Measurements from ENCODE around the gene EOLA1.
"Not testable (repeated sequence)": the region's sequence is repeated elsewhere in the genome, so short reads cannot be mapped to it uniquely, and the experiment has no call there.

The EOLA1 gene

DNA sequence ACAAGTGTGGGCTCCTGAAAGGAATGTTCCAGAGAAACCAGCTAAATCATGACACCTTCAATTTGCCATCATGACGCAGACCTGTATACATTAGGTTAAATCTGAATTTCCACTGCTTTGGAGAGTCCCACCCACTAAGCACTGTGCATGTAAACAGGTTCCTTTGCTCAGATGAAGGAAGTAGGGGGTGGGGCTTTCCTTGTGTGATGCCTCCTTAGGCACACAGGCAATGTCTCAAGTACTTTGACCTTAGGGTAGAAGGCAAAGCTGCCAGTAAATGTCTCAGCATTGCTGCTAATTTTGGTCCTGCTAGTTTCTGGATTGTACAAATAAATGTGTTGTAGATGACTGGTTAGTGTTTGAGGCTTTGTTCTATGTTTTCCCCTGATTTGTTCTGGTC lies 6.2 kb downstream of the EOLA1 start:
- not testable (repeated sequence) for DNase-seq

- not testable (repeated sequence) for DNase-seq
Measured at GRCh38 chrX:149547782-149548181, 7.0 kb downstream of the EOLA1 start.

DNA sequence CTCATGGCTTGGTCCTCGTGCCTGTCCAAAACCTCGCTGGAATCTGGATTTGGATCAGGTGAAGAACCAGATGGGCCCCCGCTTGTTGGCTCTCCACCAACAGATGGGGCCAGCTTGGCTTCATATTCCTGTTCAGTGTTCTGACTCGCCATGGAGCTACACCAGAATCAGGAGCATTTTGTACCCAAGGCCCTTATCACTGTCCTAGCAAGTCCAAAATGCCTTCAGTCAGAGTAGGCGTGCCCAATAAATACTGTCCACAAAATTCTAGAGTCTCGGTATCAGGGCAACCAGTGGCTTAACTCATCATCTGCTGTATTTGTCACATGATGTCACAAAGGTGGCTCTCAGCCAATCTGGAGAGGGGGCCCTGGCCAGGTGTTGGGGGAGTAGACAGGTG lies 8.9 kb downstream of the EOLA1 start, which contains the start of gene HSFX3:
Gene HSFX3 (minus strand): TSS at position 224 of the 400 bp plus-strand sequence. CDS start 72 bp downstream, at position 152.
- not testable (repeated sequence) for DNase-seq

GRCh38 chrX:149550454-149550853 lies 9.6 kb downstream of the EOLA1 start:
- not testable (repeated sequence) for DNase-seq

DNA sequence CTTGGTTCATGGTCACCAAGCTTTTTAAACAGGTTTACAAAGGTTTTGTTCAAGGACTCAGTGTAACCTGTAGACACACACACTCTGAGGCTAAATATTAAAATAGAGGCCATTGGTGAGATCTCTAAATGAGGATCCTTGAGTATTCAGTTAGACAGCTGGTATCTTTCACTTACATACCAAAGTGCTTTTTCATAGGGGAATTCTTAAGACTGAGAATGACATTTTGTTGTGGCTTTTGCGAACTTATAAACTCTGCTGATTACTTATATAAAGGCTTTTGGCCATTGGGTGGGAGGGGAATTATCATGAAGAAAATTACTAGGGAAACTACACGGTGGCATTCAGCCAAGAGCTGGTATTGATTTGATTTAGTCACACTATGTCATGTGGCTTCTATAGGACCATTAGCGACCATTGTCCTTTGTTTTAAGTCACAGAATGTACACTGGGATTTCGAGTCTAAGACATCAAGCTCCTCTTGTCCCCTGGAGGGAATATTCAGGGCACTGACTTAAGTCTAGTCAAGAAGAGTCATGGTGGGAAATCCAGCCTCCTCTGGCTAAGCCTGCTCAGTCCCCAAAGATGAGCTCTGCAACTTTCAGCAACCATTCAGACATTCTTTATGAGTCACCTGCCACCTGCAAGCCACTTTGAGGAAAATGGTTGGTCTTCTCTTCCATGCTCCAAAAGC lies 10.6 kb downstream of the EOLA1 start:
- DNase-seq, result not testable (repeated sequence)

GRCh38 chrX:149551939-149552248 lies 11.1 kb downstream of the EOLA1 start:
- DNase-seq, result not testable (repeated sequence)

- DNase-seq, result not testable (repeated sequence)
Measured at GRCh38 chrX:149555251-149555650, 14.4 kb downstream of the EOLA1 start.

DNA sequence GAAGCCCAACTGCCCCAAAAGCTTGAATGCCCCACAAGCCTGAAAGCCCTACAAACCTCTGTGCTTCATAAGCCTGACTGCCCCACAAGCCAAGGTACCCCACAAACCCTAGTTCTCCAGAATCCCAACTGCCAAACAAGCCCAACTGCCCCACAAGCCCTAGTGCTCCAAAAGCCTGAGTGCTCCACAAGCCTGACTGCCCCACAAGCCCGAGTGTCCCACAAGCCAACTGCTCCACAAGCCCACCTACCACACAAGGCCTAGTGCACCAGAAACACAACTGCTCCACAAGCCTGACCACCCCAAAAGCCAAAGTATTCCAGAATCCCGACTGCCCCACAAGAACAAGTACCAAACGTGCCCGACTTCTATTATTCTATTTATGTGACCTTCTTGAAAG lies 22.5 kb downstream of the EOLA1 start:
- no peak for DNase-seq

DNA sequence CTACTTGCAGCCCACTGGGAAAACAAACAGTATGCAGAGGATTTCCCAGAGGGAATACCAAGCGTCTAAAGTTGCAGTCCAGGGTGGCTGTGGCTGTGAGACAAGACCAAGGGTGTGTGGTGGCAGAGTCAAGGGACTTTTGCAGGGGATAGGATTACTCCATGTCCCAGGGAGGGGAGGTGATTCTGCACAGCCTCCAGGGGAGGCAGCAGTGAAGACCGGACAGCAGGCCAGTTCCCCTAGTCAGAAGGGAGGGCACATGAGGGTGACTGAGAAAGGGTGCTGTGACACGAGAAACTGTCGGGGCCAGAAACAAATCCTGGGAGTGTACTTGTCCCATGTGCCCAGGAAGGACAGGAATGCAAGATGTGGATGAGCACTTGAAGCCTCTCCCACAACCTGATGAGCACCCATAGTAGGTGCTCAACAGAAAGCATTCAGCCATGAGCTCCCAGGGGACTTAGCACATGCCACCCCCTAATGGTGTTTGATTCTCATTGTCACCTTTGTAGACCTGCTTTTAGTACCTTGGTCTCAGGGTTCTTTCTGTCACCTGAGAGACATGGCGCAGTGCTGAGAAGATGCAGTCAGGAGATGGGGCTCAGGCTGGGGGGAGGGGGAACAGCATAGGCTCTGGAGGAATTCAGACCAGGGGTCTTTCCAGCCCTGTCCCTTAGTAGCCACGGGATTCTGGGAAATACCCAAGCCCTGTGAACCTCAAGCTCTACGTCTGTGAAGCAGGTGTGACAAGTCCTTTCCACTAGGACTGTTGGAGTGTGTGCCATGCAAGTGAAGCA lies 27.0 kb downstream of the EOLA1 start:
- no peak for DNase-seq

- no peak for DNase-seq
Measured at GRCh38 chrX:149568701-149569296, 28.0 kb downstream of the EOLA1 start.

- no peak for DNase-seq
Measured at GRCh38 chrX:149569770-149570169, 29.0 kb downstream of the EOLA1 start.

- DNase-seq, result no peak
Measured at GRCh38 chrX:149570668-149571067, 29.9 kb downstream of the EOLA1 start.

DNA sequence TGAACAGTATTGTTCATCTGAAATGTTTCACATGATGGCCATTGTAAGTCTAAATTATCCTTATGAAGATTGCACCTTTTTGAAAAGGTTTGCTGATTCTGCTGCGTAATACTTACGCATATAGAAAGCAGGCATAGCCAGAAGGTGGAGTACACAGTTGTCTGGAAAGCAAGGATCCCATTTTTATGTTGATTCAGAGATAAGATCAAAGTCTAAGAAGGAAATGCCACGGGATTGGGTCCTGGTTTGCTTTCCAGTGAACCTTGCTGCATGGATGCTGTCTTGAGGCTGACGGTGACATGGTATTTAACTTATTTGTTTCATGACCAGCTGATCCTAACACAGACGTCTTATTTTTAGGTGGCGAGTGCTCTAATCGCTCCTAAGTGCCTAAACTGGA lies 31.0 kb downstream of the EOLA1 start:
- DNase-seq, result no peak

DNA sequence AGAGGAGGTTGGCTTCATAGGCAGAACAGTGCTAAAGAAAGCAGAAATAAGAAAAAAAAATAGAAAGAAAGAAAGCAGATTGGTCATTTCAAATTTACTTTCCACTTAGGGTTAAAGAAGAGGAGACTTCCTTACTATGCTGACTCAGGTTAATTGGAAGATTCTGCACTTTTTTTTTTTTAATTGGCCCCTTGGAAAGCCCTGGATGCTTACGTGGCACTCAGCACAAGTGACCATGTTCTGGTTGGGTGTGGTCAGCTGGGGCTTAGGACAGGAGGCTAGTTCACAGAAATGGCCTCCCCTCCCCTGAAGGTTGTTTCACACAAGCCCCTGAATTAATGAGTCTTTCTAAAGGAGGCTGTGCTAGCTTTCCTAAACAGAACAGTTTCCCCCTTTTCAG lies 31.9 kb downstream of the EOLA1 start:
- DNase-seq, result no peak

DNA sequence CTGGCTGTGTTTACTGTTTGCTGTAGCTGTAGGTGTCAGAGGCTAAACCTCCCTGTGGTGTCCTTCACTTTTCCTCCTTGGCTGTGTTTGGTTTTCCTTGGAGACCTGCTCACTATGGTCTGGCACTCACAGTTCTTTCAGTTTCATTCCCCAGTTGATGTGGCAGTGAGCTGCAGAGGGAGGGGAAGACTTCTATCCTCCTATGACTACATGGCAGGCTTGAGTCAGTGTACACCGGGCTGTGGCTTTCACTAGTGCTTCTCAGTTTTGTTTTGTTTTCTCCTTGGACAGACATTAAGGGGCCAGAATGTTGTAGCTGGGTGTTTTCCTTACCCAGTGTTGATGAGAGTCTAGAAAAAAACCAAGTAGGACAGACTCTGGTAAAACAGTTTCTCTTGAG lies 32.6 kb downstream of the EOLA1 start:
- not testable (repeated sequence) for DNase-seq

DNA sequence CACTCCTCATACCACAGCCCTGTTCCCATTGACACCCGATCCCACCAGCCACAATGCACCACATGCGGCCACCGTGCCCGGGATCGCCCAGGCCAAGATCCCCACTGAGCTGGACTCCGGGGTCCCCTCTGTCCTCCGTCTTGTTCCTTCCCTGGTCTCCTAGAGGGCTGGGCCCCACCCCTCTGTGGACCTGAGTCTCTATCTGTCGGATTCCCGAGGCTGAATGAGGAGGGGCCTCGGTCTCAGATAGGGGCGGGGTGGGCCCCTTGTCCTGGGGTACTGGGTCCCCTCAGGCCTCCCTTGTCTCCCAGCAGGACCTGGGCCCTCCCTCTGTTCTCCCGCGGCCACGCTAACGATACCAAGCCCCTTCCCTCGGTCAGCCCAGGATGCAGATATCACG lies 44.8 kb downstream of the EOLA1 start:
- not testable (repeated sequence) for DNase-seq

DNA sequence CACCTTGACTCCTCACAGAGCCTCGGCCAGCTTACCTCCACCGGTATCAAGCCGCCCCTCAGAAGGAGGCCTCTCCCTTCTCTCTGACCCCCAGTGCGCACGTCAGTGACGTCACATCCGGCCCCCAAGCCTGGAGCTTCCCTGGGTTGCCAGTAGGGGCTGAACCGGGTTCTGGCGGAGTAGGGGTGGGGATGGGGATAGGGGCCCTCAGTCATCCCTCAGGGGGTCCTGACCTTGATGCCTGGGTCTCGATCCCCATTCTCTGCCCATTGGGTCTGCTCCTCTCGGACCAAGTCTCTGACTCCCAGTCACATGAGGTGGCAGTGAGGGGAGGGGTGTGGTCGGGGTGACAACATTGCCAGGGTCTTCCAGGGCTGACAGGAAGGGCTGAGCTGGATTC lies 46.5 kb downstream of the EOLA1 start, which contains the start of gene MAGEA9B:
Gene MAGEA9B (minus strand): TSS at position 101 of the 400 bp plus-strand sequence. CDS start 4,280 bp downstream, outside the sequence.
- DNase-seq, result not testable (repeated sequence)

DNA sequence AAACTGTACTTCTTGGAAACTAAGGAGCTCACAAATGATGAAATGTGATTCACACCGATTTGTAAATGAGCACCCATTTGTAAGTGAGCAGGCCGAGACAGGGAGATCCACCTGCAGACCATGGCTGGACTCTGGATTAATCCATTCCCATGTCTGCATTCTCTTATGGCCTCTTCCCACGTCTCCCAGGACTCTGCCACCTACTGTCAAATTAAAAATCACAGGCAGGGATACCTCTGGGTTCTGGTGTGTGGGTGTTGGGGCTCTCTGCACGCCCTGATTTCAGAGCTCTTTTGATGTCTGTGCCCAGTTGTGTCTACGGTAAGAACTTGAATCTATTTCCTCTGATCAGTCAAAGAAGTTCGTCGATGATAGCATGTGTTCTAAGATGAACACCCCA lies 50.2 kb downstream of the EOLA1 start:
- DNase-seq, result not testable (repeated sequence)

- DNase-seq, result not testable (repeated sequence)
Measured at GRCh38 chrX:149595214-149595613, 54.4 kb downstream of the EOLA1 start, which contains the start of gene HSFX2. Gene HSFX2 (minus strand): TSS chrX:149595314. CDS start chrX:149594700, 614 bp downstream.

DNA sequence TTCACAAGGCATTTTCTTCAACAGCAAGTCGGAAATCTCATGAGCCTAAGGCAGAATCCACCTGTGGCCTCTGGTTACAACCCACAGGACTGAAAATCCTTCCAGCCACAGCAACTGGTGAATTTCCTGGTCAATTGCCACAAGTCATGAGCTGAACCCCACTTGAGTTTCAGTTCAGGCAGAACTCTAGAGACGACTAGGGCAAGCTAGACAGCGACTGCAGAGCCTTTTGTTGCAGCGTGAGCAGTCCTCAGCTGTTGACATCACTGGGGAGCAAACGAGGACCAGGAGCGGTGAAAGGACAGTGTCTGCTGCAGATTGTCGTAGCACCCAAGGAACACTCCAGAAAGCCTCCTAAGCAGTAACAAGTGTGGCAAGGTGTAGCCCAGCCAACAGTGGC lies 55.1 kb downstream of the EOLA1 start:
- DNase-seq, result not testable (repeated sequence)
